HepG2 (cell line): ENCODE measurements around the gene MINDY1. TPM values are rescaled to one million over a fixed set of nuclear protein-coding genes. Genes with fewer than 3 reads are reported as not detected.

Experiments
- FLYWCH1 ChIP-seq: sonication (generic); formaldehyde crosslinking; IDR thresholded peaks from 2 replicates; pipeline ENCODE4 v1.8.1; 2023; ENCODE audit warnings: mild to moderate bottlenecking, missing genetic modification reagents
- MEIS2 ChIP-seq: sonication (generic); formaldehyde crosslinking; IDR thresholded peaks from 2 replicates; pipeline ENCODE4 v1.9.0; 2021; ENCODE audit warnings: mild to moderate bottlenecking, missing genetic modification reagents
- NFYC ChIP-seq: IDR thresholded peaks from 2 replicates; pipeline ENCODE4 v1.6.1; 2016; ENCODE audit warnings: missing genetic modification reagents, missing compliant biosample characterization
- NRL ChIP-seq: sonication (generic); formaldehyde crosslinking; IDR thresholded peaks from 2 replicates; pipeline ENCODE4 v1.5.0; 2020; ENCODE audit warnings: missing genetic modification reagents, mild to moderate bottlenecking, moderate library complexity, borderline replicate concordance
- REPIN1 ChIP-seq: sonication (generic); formaldehyde crosslinking; IDR thresholded peaks from 2 replicates; pipeline ENCODE4 v1.8.0; 2022; ENCODE audit warnings: missing genetic modification reagents, low read depth, mild to moderate bottlenecking, borderline replicate concordance
- SAP130 ChIP-seq: IDR thresholded peaks from 2 replicates; pipeline ENCODE4 v1.6.1; 2016; ENCODE audit warnings: low read depth
- ZNF44 ChIP-seq: sonication (generic); formaldehyde crosslinking; IDR thresholded peaks from 2 replicates; pipeline ENCODE4 v1.5.1; 2020; ENCODE audit warnings: mild to moderate bottlenecking, missing genetic modification reagents
- ZNF720 ChIP-seq: sonication (generic); formaldehyde crosslinking; IDR thresholded peaks from 2 replicates; pipeline ENCODE4 v1.4.0; 2020; ENCODE audit warnings: missing genetic modification reagents
- ZSCAN21 ChIP-seq: sonication (generic); formaldehyde crosslinking; IDR thresholded peaks from 2 replicates; pipeline ENCODE4 v1.8.0; 2022; ENCODE audit warnings: mild to moderate bottlenecking, missing genetic modification reagents, moderate library complexity, borderline replicate concordance
- polyA plus RNA-seq, 8 experiments: library from polyadenylated mRNA; depleted of rRNA in 3 of 8; stranded (reverse) in 7 of 8; unstranded in 1 of 8; fragments of >200 nt; fragmentation: Illumina TruSeq in 4 of 8; extraction: Trizol in 4 of 8; gene quantifications; 2 replicates each; pipeline versions ENCODE4 v1.2.1 to v1.2.3, GENCODE V29; 2011 to 2016; ENCODE audit warnings: low read depth in 4 of 8, missing spikeins in 1 of 8, mixed read lengths in 1 of 8; ENCODE audit not compliant: insufficient read depth in 1 of 8
- total RNA-seq, 5 experiments: library from RNA; depleted of rRNA; stranded (reverse); fragments of >200 nt; fragmentation: Illumina TruSeq; extraction: Trizol; gene quantifications; 2 replicates each; pipeline ENCODE4 v1.2.3, GENCODE V29; 2016; ENCODE audit warnings: low read depth in 1 of 5
- TF ChIP-seq, protein P1 (sequence below): sonication (generic); formaldehyde crosslinking; IDR thresholded peaks from 2 replicates; pipeline ENCODE4 v1.8.0; 2022; ENCODE audit warnings: missing genetic modification reagents, mild to moderate bottlenecking, moderate library complexity, borderline replicate concordance
- TF ChIP-seq, protein P2 (sequence below): sonication (generic); formaldehyde crosslinking; IDR thresholded peaks from 2 replicates; pipeline ENCODE4 v1.4.0; 2020; ENCODE audit warnings: missing genetic modification reagents; ENCODE audit errors: not compliant biosample characterization
- TF ChIP-seq, protein P3 (sequence below): sonication (generic); formaldehyde crosslinking; conservative IDR thresholded peaks from 2 replicates; pipeline ENCODE4 v1.4.0; 2020; ENCODE audit warnings: missing genetic modification reagents
- TF ChIP-seq, protein P4 (sequence below): sonication (generic); formaldehyde crosslinking; IDR thresholded peaks from 2 replicates; pipeline ENCODE4 v1.5.0; 2020; ENCODE audit warnings: missing genetic modification reagents
- TF ChIP-seq, protein P5 (sequence below): sonication (generic); formaldehyde crosslinking; IDR thresholded peaks from 2 replicates; pipeline ENCODE4 v1.4.0; 2020; ENCODE audit warnings: missing genetic modification reagents
- TF ChIP-seq, protein P6 (sequence below): sonication (generic); formaldehyde crosslinking; IDR thresholded peaks from 2 replicates; pipeline ENCODE4 v1.4.0; 2020; ENCODE audit warnings: missing genetic modification reagents, borderline replicate concordance

Gene MINDY1
- total and polyA plus RNA-seq, 2 of the 13 experiments (the other 11 are each of a cell fraction or from before 2014, with no cell fraction given): 11.1 to 15.0 TPM

DNA sequence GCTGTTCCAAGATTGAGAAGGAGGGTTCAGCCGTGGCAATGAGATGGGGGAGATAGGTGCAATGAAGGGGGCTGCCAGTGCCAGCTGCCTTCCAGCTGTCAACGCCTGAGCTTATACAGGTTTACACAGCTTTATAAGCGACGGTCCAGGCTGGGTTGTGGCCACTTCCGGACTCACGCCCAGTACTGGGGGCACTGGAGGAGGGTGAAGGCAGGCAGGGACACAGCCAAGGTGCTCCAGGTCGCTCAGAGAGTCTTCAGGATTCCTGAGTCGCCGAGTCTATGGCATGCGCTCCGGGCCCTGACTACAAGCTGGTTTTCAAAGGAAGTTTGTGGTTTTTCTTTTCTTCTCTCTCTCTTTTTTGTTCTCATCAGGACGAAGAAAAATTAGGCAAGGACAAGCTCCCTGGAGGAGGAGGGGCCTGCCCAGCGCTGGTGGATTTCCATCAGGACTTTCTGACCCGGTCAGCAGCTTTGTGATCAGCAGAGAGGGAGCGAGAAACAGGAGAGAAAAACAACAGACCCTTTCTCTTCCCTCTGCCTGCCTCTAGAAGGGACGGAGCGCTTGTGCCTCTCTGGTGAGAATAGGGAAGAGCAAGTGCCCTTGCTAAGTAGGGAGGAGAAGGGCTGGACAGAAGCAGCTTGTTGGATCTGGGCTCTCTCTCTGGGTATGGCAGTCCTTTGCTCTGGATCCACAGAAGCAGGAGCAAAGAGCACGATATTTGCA, at the start of gene MINDY1 (continued):
- TF ChIP-seq, protein P1, sequence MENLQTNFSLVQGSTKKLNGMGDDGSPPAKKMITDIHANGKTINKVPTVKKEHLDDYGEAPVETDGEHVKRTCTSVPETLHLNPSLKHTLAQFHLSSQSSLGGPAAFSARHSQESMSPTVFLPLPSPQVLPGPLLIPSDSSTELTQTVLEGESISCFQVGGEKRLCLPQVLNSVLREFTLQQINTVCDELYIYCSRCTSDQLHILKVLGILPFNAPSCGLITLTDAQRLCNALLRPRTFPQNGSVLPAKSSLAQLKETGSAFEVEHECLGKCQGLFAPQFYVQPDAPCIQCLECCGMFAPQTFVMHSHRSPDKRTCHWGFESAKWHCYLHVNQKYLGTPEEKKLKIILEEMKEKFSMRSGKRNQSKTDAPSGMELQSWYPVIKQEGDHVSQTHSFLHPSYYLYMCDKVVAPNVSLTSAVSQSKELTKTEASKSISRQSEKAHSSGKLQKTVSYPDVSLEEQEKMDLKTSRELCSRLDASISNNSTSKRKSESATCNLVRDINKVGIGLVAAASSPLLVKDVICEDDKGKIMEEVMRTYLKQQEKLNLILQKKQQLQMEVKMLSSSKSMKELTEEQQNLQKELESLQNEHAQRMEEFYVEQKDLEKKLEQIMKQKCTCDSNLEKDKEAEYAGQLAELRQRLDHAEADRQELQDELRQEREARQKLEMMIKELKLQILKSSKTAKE (CRISPR knock-in tag): no peak
- no peak; the same call in 1 of the 2 replicates for TF ChIP-seq ZNF44 (CRISPR knock-in tag)
- TF ChIP-seq, protein P2, sequence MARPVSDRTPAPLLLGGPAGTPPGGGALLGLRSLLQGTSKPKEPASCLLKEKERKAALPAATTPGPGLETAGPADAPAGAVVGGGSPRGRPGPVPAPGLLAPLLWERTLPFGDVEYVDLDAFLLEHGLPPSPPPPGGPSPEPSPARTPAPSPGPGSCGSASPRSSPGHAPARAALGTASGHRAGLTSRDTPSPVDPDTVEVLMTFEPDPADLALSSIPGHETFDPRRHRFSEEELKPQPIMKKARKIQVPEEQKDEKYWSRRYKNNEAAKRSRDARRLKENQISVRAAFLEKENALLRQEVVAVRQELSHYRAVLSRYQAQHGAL (CRISPR knock-in tag): no peak
- no peak for TF ChIP-seq ZSCAN21 (CRISPR knock-in tag)
- TF ChIP-seq ZNF720: no peak
- peak; percentile 3; the same call in 1 of the 2 replicates for TF ChIP-seq SAP130 (CRISPR knock-in tag)
- TF ChIP-seq, protein P3, sequence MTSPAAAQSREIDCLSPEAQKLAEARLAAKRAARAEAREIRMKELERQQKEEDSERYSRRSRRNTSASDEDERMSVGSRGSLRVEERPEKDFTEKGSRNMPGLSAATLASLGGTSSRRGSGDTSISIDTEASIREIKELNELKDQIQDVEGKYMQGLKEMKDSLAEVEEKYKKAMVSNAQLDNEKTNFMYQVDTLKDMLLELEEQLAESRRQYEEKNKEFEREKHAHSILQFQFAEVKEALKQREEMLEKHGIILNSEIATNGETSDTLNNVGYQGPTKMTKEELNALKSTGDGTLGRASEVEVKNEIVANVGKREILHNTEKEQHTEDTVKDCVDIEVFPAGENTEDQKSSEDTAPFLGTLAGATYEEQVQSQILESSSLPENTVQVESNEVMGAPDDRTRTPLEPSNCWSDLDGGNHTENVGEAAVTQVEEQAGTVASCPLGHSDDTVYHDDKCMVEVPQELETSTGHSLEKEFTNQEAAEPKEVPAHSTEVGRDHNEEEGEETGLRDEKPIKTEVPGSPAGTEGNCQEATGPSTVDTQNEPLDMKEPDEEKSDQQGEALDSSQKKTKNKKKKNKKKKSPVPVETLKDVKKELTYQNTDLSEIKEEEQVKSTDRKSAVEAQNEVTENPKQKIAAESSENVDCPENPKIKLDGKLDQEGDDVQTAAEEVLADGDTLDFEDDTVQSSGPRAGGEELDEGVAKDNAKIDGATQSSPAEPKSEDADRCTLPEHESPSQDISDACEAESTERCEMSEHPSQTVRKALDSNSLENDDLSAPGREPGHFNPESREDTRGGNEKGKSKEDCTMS: no peak
- TF ChIP-seq NRL (CRISPR knock-in tag): no peak
- TF ChIP-seq, protein P4, sequence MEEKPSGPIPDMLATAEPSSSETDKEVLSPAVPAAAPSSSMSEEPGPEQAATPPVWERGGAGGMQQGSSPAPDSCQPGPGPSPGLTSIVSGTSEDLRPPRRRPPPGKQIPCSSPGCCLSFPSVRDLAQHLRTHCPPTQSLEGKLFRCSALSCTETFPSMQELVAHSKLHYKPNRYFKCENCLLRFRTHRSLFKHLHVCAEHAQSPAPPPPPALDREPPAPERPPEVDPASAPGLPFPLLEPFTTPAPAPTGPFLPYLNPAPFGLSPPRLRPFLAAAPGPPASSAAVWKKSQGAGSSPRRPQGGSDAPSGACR: no peak
- TF ChIP-seq, protein P5, sequence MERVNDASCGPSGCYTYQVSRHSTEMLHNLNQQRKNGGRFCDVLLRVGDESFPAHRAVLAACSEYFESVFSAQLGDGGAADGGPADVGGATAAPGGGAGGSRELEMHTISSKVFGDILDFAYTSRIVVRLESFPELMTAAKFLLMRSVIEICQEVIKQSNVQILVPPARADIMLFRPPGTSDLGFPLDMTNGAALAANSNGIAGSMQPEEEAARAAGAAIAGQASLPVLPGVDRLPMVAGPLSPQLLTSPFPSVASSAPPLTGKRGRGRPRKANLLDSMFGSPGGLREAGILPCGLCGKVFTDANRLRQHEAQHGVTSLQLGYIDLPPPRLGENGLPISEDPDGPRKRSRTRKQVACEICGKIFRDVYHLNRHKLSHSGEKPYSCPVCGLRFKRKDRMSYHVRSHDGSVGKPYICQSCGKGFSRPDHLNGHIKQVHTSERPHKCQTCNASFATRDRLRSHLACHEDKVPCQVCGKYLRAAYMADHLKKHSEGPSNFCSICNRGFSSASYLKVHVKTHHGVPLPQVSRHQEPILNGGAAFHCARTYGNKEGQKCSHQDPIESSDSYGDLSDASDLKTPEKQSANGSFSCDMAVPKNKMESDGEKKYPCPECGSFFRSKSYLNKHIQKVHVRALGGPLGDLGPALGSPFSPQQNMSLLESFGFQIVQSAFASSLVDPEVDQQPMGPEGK (CRISPR knock-in tag): 0 out of 2 replicates have a peak, but pooled peaks have one; percentile 35
- TF ChIP-seq FLYWCH1 (CRISPR knock-in tag): no peak
- TF ChIP-seq MEIS2 (CRISPR knock-in tag): no peak
- TF ChIP-seq, protein P6, sequence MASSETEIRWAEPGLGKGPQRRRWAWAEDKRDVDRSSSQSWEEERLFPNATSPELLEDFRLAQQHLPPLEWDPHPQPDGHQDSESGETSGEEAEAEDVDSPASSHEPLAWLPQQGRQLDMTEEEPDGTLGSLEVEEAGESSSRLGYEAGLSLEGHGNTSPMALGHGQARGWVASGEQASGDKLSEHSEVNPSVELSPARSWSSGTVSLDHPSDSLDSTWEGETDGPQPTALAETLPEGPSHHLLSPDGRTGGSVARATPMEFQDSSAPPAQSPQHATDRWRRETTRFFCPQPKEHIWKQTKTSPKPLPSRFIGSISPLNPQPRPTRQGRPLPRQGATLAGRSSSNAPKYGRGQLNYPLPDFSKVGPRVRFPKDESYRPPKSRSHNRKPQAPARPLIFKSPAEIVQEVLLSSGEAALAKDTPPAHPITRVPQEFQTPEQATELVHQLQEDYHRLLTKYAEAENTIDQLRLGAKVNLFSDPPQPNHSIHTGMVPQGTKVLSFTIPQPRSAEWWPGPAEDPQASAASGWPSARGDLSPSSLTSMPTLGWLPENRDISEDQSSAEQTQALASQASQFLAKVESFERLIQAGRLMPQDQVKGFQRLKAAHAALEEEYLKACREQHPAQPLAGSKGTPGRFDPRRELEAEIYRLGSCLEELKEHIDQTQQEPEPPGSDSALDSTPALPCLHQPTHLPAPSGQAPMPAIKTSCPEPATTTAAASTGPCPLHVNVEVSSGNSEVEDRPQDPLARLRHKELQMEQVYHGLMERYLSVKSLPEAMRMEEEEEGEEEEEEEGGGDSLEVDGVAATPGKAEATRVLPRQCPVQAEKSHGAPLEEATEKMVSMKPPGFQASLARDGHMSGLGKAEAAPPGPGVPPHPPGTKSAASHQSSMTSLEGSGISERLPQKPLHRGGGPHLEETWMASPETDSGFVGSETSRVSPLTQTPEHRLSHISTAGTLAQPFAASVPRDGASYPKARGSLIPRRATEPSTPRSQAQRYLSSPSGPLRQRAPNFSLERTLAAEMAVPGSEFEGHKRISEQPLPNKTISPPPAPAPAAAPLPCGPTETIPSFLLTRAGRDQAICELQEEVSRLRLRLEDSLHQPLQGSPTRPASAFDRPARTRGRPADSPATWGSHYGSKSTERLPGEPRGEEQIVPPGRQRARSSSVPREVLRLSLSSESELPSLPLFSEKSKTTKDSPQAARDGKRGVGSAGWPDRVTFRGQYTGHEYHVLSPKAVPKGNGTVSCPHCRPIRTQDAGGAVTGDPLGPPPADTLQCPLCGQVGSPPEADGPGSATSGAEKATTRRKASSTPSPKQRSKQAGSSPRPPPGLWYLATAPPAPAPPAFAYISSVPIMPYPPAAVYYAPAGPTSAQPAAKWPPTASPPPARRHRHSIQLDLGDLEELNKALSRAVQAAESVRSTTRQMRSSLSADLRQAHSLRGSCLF (CRISPR knock-in tag): no peak
- no peak for TF ChIP-seq NFYC
- TF ChIP-seq REPIN1 (CRISPR knock-in tag): no peak
